ENCODE measurements around the gene ARHGEF28.

Gene ARHGEF28

DNA sequence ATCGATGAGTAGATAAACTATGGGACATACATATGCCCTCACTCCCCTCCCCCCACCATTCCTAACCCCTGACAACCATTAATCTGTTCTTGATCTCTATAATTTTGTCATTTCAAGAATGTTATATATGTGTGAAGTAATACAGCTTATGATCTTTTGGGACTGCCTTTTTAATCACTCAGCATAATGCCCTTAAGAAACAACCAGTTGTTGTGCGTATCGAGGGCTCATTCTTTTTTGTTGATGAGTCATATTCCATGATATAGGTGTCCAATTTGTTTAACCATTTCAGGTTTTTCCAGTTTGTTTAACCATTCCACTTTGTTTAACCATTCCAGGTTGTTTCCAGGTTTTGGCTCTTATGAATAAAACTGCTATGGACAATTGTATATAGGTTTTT, 75.6 kb downstream of the ARHGEF28 start:
- H3K9me3 ChIP-seq (ENCODE audit: low read length) = no peaks in the 10 kb centered on the region
- H2AFZ ChIP-seq (ENCODE audit: low read depth, low read length) = no peak overlapping the region
- H3K27me3 ChIP-seq (ENCODE audit: insufficient read depth, low read length) = peaks cover 2% of the 10 kb centered on the region
- H3K4me3 ChIP-seq (ENCODE audit: low read length) = no peak overlapping the region
- H3K4me1 ChIP-seq (ENCODE audit: insufficient read depth, low read length) = no peaks in the 10 kb centered on the region
- no peaks in the 10 kb centered on the region for H3K36me3 ChIP-seq (ENCODE audit: insufficient read depth, low read length)

DNA sequence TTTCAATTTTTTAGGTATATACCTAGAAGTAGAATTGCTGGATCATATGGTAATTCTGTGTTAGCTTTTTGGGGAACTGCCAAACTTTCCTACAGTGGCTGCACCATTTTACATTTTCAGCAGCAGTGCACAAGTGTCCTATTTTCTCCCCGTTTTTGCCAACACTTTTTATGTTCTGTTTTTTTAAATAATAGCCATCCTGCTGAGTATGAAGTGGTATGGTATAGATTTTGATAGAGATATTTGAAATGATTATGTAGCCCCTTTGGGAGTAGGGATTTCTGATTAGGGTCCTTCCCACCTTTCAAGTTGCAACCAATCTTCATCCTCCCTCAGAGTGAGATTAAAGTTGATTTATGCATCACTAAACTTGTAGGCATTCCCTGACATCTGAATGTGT, 76.5 kb downstream of the ARHGEF28 start:
- H3K4me3 ChIP-seq (ENCODE audit: low read length) = no peak overlapping the region
- H2AFZ ChIP-seq (ENCODE audit: low read depth, low read length) = no peak overlapping the region
- peaks cover 2% of the 10 kb centered on the region for H3K27me3 ChIP-seq (ENCODE audit: insufficient read depth, low read length)
- H3K36me3 ChIP-seq (ENCODE audit: insufficient read depth, low read length) = no peaks in the 10 kb centered on the region
- no peaks in the 10 kb centered on the region for H3K4me1 ChIP-seq (ENCODE audit: insufficient read depth, low read length)
- no peaks in the 10 kb centered on the region for H3K9me3 ChIP-seq (ENCODE audit: low read length)

DNA sequence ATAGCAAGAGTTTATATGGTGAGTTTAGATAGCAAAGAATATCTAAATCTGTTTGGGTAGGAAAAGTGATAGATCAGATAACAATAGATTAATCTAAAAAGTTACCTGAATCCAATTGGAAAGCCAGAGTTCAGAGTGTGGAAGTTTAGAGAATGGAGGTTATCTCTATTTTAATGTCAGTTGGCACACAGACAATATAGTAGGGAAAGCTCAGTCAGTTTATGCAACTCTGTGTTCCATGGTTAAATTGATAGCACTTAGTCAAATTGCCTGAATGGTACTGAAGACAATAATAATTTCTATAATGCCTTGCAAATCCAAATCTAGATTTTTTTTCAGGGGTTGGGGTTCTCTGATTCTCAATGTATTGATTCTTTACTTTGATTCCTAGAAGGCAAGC, 77.0 kb downstream of the ARHGEF28 start:
- H3K27me3 ChIP-seq (ENCODE audit: insufficient read depth, low read length) = peaks cover 2% of the 10 kb centered on the region

DNA sequence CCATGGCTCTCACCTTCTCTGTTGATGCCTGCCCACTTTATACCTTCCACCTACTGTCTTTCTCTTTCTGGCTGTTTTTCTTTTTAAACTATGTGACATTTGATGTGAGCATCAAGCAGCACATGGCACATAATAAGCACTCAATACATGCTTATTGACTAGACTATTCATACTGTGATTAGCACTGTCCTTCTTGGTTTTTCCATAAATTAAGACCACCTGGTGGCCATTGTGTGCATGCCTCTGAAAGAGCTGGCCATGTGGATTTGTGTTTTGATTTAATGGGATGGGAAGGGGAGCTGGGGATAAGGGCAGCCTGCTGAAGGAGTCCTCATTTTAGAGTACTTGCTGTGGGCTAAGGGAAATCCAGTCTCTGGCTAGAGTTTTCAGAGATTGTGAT, 79.4 kb downstream of the ARHGEF28 start:
- H3K9me3 ChIP-seq (ENCODE audit: low read length) = no peaks in the 10 kb centered on the region
- H2AFZ ChIP-seq (ENCODE audit: low read depth, low read length) = no peak overlapping the region
- H3K4me1 ChIP-seq (ENCODE audit: insufficient read depth, low read length) = no peaks in the 10 kb centered on the region
- H3K27me3 ChIP-seq (ENCODE audit: insufficient read depth, low read length) = peaks cover 2% of the 10 kb centered on the region
- no peak overlapping the region for H3K4me3 ChIP-seq (ENCODE audit: low read length)
- H3K36me3 ChIP-seq (ENCODE audit: insufficient read depth, low read length) = no peaks in the 10 kb centered on the region

More for the DNA sequence above, 77.0 kb downstream of the ARHGEF28 start:
- no peaks in the 10 kb centered on the region for H3K4me1 ChIP-seq (ENCODE audit: insufficient read depth, low read length)
- H3K4me3 ChIP-seq (ENCODE audit: low read length) = no peak overlapping the region
- H3K36me3 ChIP-seq (ENCODE audit: insufficient read depth, low read length) = no peaks in the 10 kb centered on the region
- H3K9me3 ChIP-seq (ENCODE audit: low read length) = no peaks in the 10 kb centered on the region
- no peak overlapping the region for H2AFZ ChIP-seq (ENCODE audit: low read depth, low read length)

DNA sequence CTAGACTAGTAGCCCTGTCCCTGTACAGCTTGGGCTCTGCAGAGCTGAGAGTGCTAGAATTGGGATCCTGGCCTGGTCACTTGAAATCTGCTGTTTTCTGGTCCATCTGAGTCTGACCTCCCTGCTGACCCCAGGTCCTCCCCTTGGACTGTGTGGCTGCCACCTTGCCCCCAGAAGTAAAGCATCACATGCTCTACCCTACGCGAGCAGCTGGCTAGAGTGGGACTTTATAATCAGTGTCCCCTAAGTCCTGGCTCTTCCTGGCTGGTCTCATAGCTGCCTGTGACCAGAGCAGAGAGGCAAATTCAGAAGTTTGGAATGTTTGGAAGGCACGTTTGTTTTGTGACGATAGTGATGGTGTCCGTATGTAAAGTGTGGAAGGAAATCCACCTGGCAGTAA, 81.0 kb downstream of the ARHGEF28 start:
- Histone ChIP-seq H3K4me1 (ENCODE audit: insufficient read depth, low read length) (no peaks in the 10 kb centered on the region), H3K36me3 (ENCODE audit: insufficient read depth, low read length) (no peaks in the 10 kb centered on the region), H2AFZ (ENCODE audit: low read depth, low read length) (no peak overlapping the region), H3K9me3 (ENCODE audit: low read length) (no peaks in the 10 kb centered on the region), H3K27me3 (ENCODE audit: insufficient read depth, low read length) (peaks cover 2% of the 10 kb centered on the region), H3K4me3 (ENCODE audit: low read length) (no peak overlapping the region)

DNA sequence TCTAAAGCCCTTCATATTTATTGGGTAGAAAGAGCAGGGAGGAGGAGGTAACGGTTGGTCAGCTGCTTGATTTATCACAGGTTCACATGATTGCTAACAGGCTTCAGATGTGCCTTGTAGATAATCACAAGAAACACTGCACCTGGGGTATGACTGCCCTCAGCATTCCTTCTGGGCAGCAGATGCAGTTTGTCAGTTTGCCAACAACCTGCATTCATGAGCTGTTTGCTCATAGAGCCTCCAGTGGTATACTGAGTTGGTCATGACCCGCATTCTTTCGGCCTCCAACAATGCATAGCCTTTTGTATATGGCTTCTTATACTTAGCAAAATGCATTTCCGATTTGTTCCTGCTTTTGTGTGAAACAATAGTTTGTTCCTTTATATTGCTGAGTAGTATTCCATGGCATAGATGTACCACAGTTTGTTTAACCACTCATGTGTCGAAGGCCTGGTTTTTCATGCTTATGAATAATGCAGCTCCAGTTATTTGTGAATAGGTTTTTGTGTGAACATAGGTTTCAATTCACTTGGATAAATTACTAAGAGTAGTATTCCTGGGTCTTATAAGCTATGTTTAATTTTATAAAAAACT, 83.6 kb downstream of the ARHGEF28 start:
- Histone ChIP-seq H3K27me3 (ENCODE audit: insufficient read depth, low read length) (no peaks in the 10 kb centered on the region), H2AFZ (ENCODE audit: low read depth, low read length) (no peak overlapping the region), H3K4me1 (ENCODE audit: insufficient read depth, low read length) (no peaks in the 10 kb centered on the region), H3K4me3 (ENCODE audit: low read length) (no peak overlapping the region), H3K36me3 (ENCODE audit: insufficient read depth, low read length) (no peaks in the 10 kb centered on the region), H3K9me3 (ENCODE audit: low read length) (no peaks in the 10 kb centered on the region)

DNA sequence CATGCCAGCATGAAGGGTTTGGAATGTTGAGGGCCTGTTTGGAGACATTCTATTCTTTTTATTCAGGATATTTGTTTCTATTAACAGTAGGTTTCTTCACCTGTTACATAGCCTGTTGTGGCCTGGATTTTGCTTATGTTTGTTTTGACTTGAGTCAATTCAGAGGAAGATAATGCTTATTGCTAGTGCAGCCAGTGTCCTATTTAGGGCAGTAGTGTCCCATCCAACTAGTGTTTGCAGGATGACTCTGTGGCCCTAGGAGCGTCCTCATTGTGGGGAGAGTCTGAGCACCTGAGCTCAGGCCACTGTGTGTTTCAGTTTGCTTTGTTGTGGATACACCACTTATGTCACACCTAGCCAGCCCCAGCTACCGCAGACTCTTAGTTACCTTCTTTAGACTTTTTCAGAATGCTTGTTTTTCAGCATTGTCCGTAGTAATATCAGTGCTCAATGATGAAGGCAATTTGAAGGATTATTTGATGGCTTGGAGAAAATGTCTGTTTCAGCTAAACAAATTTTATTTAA, 90.3 kb downstream of the ARHGEF28 start:
- Histone ChIP-seq H3K9me3 (ENCODE audit: low read length) (no peaks in the 10 kb centered on the region), H3K4me3 (ENCODE audit: low read length) (no peak overlapping the region), H3K36me3 (ENCODE audit: insufficient read depth, low read length) (no peaks in the 10 kb centered on the region), H3K27me3 (ENCODE audit: insufficient read depth, low read length) (peaks cover 4% of the 10 kb centered on the region), H3K4me1 (ENCODE audit: insufficient read depth, low read length) (peaks cover 4% of the 10 kb centered on the region), H2AFZ (ENCODE audit: low read depth, low read length) (no peak overlapping the region)

DNA sequence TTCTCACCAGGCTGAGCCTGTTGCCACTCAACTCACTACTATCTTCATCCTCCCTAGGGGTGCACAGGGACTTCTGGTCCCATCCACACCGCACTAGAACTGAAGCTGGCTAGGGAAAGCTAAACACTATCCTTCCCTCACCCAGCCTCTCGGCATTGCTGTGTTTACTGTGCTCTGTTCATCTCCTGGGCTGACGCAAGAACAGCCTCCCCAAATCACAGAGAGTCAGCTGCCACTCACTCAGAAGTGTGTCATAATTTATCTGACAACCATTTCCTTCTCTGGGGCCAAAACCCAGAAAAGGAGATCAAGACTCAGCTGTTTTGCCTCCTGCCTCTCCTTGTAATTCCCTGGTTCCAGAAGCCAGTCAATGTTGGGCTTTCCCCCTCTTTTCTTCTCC, 92.8 kb downstream of the ARHGEF28 start:
- H3K36me3 ChIP-seq (ENCODE audit: insufficient read depth, low read length) = no peaks in the 10 kb centered on the region
- no peaks in the 10 kb centered on the region for H3K9me3 ChIP-seq (ENCODE audit: low read length)

DNA sequence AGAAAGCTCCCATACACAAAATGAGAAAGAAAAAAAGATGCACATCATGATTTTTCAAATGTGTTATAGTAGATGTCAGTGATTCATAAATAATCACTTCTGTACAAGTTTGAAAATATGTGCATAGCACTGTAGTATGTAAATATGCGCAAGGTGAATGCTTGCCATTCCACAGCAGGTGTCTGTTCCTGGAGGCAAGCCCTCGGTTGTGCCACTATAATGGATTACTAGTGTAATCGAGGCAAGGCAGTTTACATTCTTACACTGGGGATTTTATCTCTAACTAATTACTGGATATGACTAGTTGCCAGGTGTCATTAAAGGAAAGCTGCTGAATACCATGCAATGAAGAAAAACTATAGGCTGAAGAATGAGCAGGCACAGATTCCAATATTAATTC, 93.6 kb downstream of the ARHGEF28 start:
- H2AFZ ChIP-seq (ENCODE audit: low read depth, low read length) = no peak overlapping the region

More for the DNA sequence above, 92.8 kb downstream of the ARHGEF28 start:
- Histone ChIP-seq H3K27me3 (ENCODE audit: insufficient read depth, low read length) (peaks cover 4% of the 10 kb centered on the region), H2AFZ (ENCODE audit: low read depth, low read length) (no peak overlapping the region), H3K4me1 (ENCODE audit: insufficient read depth, low read length) (peaks cover 4% of the 10 kb centered on the region), H3K4me3 (ENCODE audit: low read length) (no peak overlapping the region)

DNA sequence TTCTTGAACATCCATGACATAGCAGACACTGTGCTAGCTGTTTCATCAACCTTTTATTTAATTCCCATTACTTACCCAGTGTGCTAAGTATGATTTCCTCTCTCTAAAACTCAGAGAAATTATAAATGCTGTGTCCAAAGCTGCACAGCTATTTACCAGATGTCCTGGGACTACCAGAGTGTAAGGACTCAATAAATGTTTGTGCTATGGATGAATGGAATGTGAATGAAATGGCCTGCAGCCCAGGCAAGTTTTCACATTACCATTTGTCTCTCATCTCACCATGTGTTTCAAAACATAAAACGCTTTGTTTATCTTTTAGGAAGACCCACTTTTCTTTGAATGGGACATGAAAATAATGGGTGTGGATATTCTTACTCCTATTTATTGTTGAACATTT, 96.2 kb downstream of the ARHGEF28 start:
- Histone ChIP-seq H2AFZ (ENCODE audit: low read depth, low read length) (no peak overlapping the region), H3K4me3 (ENCODE audit: low read length) (no peak overlapping the region), H3K27me3 (ENCODE audit: insufficient read depth, low read length) (peaks cover 4% of the 10 kb centered on the region), H3K4me1 (ENCODE audit: insufficient read depth, low read length) (peaks cover under 1% of the 10 kb centered on the region), H3K36me3 (ENCODE audit: insufficient read depth, low read length) (no peaks in the 10 kb centered on the region), H3K9me3 (ENCODE audit: low read length) (no peaks in the 10 kb centered on the region)

More for the DNA sequence above, 93.6 kb downstream of the ARHGEF28 start:
- H3K27me3 ChIP-seq (ENCODE audit: insufficient read depth, low read length) = peaks cover 4% of the 10 kb centered on the region
- no peaks in the 10 kb centered on the region for H3K9me3 ChIP-seq (ENCODE audit: low read length)
- H3K4me1 ChIP-seq (ENCODE audit: insufficient read depth, low read length) = peaks cover 4% of the 10 kb centered on the region
- H3K4me3 ChIP-seq (ENCODE audit: low read length) = no peak overlapping the region
- H3K36me3 ChIP-seq (ENCODE audit: insufficient read depth, low read length) = no peaks in the 10 kb centered on the region

DNA sequence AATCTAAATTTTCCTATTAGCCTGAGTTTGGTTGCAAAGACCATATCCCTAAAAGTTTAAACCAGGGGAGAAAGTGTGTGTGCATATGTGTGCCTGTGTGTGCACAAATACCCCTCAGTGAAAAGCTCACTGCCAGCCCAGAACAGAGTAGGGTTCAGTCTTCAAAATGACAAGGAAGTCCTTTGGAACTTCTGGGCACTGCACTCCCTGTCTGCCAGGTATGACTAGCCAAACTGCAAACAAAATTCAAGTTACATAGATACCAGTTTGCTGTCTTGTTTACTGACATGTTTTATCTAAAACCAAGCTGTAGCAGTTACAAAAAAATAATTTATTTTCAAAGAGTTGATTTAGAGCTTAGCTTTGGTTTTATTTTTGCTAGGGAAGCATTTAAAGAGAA, 100.1 kb downstream of the ARHGEF28 start:
- Histone ChIP-seq H3K9me3 (ENCODE audit: low read length) (no peaks in the 10 kb centered on the region), H3K4me3 (ENCODE audit: low read length) (no peak overlapping the region), H3K4me1 (ENCODE audit: insufficient read depth, low read length) (no peaks in the 10 kb centered on the region), H3K27me3 (ENCODE audit: insufficient read depth, low read length) (no peaks in the 10 kb centered on the region), H3K36me3 (ENCODE audit: insufficient read depth, low read length) (no peaks in the 10 kb centered on the region), H2AFZ (ENCODE audit: low read depth, low read length) (no peak overlapping the region)

DNA sequence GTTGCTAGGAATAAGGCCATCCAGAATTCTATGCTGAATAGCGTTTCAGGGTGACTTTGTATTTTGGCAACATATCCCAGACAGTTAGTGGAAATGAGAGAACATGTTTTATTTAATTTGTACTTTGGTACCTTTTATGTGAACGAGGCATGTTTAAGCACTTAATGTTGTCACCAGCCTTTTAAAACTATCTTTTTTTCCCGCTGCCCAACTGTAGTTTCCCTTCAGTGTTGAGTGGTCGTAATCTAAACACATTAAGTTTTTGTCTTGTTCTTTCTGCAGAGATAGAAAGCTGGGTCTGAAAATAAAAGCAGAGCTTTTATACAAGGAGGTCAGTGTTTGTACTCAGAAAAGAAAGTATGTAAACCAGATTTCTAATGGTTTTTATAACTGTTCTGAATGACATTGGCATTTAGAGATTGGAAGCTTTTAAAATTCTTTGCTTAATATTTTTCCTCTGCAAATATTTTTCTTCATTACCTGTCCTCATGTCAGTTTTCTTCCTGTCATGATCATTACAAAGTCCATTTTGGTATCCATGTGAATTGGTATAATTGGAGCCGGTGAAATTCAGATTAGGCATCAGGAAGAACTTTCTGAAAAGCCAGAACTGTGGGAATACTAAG, 100.7 kb downstream of the ARHGEF28 start:
- Histone ChIP-seq H3K9me3 (ENCODE audit: low read length) (no peaks in the 10 kb centered on the region), H3K4me1 (ENCODE audit: insufficient read depth, low read length) (no peaks in the 10 kb centered on the region), H2AFZ (ENCODE audit: low read depth, low read length) (no peak overlapping the region), H3K4me3 (ENCODE audit: low read length) (no peak overlapping the region), H3K36me3 (ENCODE audit: insufficient read depth, low read length) (no peaks in the 10 kb centered on the region), H3K27me3 (ENCODE audit: insufficient read depth, low read length) (no peaks in the 10 kb centered on the region)

DNA sequence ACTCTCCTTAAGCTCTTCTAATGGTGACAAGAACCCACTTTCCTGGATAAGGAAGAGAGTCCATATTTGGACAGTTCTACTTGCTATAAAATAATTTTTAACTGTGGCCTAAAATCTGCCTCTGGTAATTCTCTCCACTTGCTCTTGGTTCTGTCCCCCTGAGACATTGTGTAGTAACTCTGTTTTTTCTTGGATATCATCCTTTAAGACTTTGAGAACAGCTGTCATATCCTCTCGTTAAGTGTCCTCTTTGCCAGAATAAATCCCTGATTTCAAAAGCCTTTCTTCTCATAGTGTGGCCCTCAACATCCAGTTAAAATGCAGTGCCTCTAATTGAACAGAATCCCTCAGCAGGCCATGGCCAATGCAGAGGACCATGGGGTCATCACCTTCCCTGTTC, 101.5 kb downstream of the ARHGEF28 start:
- no peaks in the 10 kb centered on the region for H3K36me3 ChIP-seq (ENCODE audit: insufficient read depth, low read length)
- no peaks in the 10 kb centered on the region for H3K27me3 ChIP-seq (ENCODE audit: insufficient read depth, low read length)
- H2AFZ ChIP-seq (ENCODE audit: low read depth, low read length) = no peak overlapping the region
- H3K4me3 ChIP-seq (ENCODE audit: low read length) = no peak overlapping the region
- no peaks in the 10 kb centered on the region for H3K4me1 ChIP-seq (ENCODE audit: insufficient read depth, low read length)
- H3K9me3 ChIP-seq (ENCODE audit: low read length) = no peaks in the 10 kb centered on the region

All from neuron (in vitro differentiated cells).